Thyroid gland (tissue), 4 donors: ENCODE measurements around the gene PET117.
"Not testable (repeated sequence)": the region's sequence is repeated elsewhere in the genome, so short reads cannot be mapped to it uniquely, and the experiment has no call there.

ENCODE experiments used
- POLR2A ChIP-seq, 2 donors: fragments of 450-650 bp; IDR thresholded peaks; one replicate each; pipeline ENCODE4 v1.6.1; 2017; ENCODE audit warnings: antibody characterized with exemption in 2 of 2, mild to moderate bottlenecking in 2 of 2, moderate library complexity in 1 of 2
- TF ChIP-seq, protein P1 (sequence below), 6 experiments: fragments of 200-600 bp in 3 of 6; fragments of 450-650 bp in 3 of 6; sonication (generic) in 3 of 6; IDR thresholded peaks; one replicate each; pipeline ENCODE4 v1.5.1; 2016 to 2019; ENCODE audit warnings: antibody characterized with exemption in 6 of 6, mild to moderate bottlenecking in 2 of 6, inconsistent platforms in 1 of 6, moderate library complexity in 1 of 6

DNA sequence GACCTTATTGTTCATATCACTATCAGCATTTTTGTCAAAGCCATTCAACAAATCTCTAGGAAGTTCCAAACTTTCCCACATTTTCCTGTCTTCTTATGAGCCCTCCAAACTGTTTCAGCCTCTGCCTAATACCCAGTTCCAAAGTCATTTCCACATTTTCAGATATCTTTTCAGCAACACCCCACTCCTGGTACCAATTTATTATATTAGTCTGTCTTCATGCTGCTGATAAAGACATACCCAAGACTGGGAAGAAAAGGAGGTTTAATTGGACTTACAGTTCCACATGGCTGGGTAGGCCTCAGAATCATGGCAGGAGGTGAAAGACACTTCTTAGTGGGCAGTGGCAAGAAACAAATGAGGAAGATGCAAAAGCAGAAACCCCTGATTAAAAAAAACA lies 42.7 kb downstream of the PET117 start:
- TF ChIP-seq, protein P1, sequence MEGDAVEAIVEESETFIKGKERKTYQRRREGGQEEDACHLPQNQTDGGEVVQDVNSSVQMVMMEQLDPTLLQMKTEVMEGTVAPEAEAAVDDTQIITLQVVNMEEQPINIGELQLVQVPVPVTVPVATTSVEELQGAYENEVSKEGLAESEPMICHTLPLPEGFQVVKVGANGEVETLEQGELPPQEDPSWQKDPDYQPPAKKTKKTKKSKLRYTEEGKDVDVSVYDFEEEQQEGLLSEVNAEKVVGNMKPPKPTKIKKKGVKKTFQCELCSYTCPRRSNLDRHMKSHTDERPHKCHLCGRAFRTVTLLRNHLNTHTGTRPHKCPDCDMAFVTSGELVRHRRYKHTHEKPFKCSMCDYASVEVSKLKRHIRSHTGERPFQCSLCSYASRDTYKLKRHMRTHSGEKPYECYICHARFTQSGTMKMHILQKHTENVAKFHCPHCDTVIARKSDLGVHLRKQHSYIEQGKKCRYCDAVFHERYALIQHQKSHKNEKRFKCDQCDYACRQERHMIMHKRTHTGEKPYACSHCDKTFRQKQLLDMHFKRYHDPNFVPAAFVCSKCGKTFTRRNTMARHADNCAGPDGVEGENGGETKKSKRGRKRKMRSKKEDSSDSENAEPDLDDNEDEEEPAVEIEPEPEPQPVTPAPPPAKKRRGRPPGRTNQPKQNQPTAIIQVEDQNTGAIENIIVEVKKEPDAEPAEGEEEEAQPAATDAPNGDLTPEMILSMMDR (IDR thresholded peaks at IDR 0.05), result not testable (repeated sequence)
- TF ChIP-seq POLR2A (IDR thresholded peaks at IDR 0.05), result not testable (repeated sequence)
